Right hindlimb (tissue), 1 donor: ENCODE measurements around the gene CTH.
"Not testable (repeated sequence)": the region's sequence is repeated elsewhere in the genome, so short reads cannot be mapped to it uniquely, and the experiment has no call there.

Source experiments
- DNase-seq: peaks from one replicate; pipeline ENCODE4 v3.0.0-alpha.2; 2018

The CTH gene

GRCh38 chr1:70459496-70460225 lies 48.6 kb downstream of the CTH start:
- no peak for DNase-seq

- not testable (repeated sequence) for DNase-seq
Observed at GRCh38 chr1:70460740-70461713, 50.0 kb downstream of the CTH start.

GRCh38 chr1:70462611-70463010 lies 51.5 kb downstream of the CTH start:
- no peak for DNase-seq

GRCh38 chr1:70465911-70466310 lies 54.8 kb downstream of the CTH start:
- DNase-seq, result no peak

- no peak for DNase-seq
Observed at GRCh38 chr1:70467531-70467930, 56.5 kb downstream of the CTH start.

GRCh38 chr1:70468180-70468579 lies 57.1 kb downstream of the CTH start:
- no peak for DNase-seq

GRCh38 chr1:70469184-70469583 lies 58.1 kb downstream of the CTH start:
- DNase-seq, result not testable (repeated sequence)

- DNase-seq, result no peak
Observed at GRCh38 chr1:70475023-70475422, 64.0 kb downstream of the CTH start.

GRCh38 chr1:70477090-70477489 lies 66.0 kb downstream of the CTH start:
- DNase-seq, result no peak

- not testable (repeated sequence) for DNase-seq
Observed at GRCh38 chr1:70477905-70478304, 66.8 kb downstream of the CTH start.

- DNase-seq, result no peak
Observed at GRCh38 chr1:70483342-70483741, 72.3 kb downstream of the CTH start.

- DNase-seq, result no peak
Observed at GRCh38 chr1:70485624-70486023, 74.6 kb downstream of the CTH start.

GRCh38 chr1:70486676-70487458 lies 75.8 kb downstream of the CTH start:
- peak; percentile 87 for DNase-seq

GRCh38 chr1:70487459-70487815 lies 76.4 kb downstream of the CTH start:
- no peak for DNase-seq

- DNase-seq, result peak; percentile 14
Observed at GRCh38 chr1:70487910-70488665, 77.0 kb downstream of the CTH start.
